ENCODE measurements around the gene MFN1.

DNA sequence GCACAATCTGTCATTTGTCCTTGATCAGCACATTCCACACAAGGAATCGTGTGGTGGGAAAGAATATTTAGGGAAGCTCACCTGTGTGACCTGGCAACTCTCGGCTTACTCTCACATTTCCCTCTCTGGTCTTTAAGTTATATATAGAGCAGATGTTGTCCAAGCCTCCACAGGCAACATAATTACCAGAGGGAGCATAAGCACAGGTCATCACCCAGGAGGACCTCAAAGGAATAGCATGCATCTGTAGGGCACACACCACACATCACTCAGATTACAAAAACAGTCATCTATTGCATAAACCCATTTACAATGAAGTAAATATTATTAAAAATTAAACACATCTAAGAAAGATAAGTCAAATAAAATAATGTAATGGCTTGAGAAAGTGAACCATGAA lies 67.3 kb downstream of the MFN1 start:
- TF ChIP-seq, protein P1, sequence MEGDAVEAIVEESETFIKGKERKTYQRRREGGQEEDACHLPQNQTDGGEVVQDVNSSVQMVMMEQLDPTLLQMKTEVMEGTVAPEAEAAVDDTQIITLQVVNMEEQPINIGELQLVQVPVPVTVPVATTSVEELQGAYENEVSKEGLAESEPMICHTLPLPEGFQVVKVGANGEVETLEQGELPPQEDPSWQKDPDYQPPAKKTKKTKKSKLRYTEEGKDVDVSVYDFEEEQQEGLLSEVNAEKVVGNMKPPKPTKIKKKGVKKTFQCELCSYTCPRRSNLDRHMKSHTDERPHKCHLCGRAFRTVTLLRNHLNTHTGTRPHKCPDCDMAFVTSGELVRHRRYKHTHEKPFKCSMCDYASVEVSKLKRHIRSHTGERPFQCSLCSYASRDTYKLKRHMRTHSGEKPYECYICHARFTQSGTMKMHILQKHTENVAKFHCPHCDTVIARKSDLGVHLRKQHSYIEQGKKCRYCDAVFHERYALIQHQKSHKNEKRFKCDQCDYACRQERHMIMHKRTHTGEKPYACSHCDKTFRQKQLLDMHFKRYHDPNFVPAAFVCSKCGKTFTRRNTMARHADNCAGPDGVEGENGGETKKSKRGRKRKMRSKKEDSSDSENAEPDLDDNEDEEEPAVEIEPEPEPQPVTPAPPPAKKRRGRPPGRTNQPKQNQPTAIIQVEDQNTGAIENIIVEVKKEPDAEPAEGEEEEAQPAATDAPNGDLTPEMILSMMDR (IDR thresholded peaks at IDR 0.05), result no peak
- no peak for TF ChIP-seq POLR2AphosphoS5 (IDR thresholded peaks at IDR 0.05)

All from esophagus muscularis mucosa (tissue), 3 donors.